Measurements from ENCODE around the gene ACE2. TPM values are rescaled to one million over a fixed set of nuclear protein-coding genes. Genes with fewer than 3 reads are reported as not detected.

The ACE2 gene
- polyA plus RNA-seq, 1 donor from 2014 or later = 0.64 TPM

DNA sequence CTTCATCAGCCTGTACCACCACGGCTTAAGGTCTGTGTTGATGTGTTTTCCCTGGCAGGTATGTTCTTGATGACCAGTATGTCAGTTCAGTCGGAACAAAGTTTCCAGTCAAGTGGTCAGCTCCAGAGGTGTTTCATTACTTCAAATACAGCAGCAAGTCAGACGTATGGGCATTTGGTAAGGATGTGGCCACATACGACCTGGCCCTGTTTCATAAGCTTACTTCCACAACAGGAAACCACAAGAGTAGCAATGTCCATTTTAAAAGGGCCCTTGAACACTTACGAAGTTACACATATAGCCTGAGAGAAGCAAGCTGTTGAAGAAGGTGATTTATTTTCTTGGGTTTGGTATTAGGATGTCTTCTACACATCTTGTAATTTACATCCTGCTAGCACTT is 54.0 kb downstream of the ACE2 start:
- no peaks in the 10 kb centered on the region for H4K20me1 ChIP-seq (ENCODE audit: insufficient read depth)
- TF ChIP-seq, protein P1, sequence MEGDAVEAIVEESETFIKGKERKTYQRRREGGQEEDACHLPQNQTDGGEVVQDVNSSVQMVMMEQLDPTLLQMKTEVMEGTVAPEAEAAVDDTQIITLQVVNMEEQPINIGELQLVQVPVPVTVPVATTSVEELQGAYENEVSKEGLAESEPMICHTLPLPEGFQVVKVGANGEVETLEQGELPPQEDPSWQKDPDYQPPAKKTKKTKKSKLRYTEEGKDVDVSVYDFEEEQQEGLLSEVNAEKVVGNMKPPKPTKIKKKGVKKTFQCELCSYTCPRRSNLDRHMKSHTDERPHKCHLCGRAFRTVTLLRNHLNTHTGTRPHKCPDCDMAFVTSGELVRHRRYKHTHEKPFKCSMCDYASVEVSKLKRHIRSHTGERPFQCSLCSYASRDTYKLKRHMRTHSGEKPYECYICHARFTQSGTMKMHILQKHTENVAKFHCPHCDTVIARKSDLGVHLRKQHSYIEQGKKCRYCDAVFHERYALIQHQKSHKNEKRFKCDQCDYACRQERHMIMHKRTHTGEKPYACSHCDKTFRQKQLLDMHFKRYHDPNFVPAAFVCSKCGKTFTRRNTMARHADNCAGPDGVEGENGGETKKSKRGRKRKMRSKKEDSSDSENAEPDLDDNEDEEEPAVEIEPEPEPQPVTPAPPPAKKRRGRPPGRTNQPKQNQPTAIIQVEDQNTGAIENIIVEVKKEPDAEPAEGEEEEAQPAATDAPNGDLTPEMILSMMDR (IDR thresholded peaks at IDR 0.05; ENCODE audit: poor library complexity, severe bottlenecking) = no peak
- TF ChIP-seq RAD21 (conservative IDR thresholded peaks at IDR 0.05) = no peak
- TF ChIP-seq SMC3 (conservative IDR thresholded peaks at IDR 0.05; ENCODE audit: poor library complexity) = no peak
- no peak for TF ChIP-seq EZH2 (IDR thresholded peaks at IDR 0.05; ENCODE audit: borderline replicate concordance, insufficient read depth, low read length, poor library complexity, severe bottlenecking)
- no peak for TF ChIP-seq MXI1 (conservative IDR thresholded peaks at IDR 0.05; ENCODE audit: poor library complexity, severe bottlenecking)
- no peak for TF ChIP-seq TAF1 (IDR thresholded peaks at IDR 0.05; ENCODE audit: low read depth)
- TF ChIP-seq POLR2AphosphoS5 (IDR thresholded peaks at IDR 0.05) = no peak
- no peak for TF ChIP-seq EP300 (conservative IDR thresholded peaks at IDR 0.05; ENCODE audit: poor library complexity, severe bottlenecking)
- TF ChIP-seq, protein P2, sequence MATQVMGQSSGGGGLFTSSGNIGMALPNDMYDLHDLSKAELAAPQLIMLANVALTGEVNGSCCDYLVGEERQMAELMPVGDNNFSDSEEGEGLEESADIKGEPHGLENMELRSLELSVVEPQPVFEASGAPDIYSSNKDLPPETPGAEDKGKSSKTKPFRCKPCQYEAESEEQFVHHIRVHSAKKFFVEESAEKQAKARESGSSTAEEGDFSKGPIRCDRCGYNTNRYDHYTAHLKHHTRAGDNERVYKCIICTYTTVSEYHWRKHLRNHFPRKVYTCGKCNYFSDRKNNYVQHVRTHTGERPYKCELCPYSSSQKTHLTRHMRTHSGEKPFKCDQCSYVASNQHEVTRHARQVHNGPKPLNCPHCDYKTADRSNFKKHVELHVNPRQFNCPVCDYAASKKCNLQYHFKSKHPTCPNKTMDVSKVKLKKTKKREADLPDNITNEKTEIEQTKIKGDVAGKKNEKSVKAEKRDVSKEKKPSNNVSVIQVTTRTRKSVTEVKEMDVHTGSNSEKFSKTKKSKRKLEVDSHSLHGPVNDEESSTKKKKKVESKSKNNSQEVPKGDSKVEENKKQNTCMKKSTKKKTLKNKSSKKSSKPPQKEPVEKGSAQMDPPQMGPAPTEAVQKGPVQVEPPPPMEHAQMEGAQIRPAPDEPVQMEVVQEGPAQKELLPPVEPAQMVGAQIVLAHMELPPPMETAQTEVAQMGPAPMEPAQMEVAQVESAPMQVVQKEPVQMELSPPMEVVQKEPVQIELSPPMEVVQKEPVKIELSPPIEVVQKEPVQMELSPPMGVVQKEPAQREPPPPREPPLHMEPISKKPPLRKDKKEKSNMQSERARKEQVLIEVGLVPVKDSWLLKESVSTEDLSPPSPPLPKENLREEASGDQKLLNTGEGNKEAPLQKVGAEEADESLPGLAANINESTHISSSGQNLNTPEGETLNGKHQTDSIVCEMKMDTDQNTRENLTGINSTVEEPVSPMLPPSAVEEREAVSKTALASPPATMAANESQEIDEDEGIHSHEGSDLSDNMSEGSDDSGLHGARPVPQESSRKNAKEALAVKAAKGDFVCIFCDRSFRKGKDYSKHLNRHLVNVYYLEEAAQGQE (IDR thresholded peaks at IDR 0.05; ENCODE audit: borderline replicate concordance) = no peak
- no peak overlapping the region for H3K4me3 ChIP-seq (ENCODE audit: low read length)
- H3F3A ChIP-seq (ENCODE audit: insufficient read depth, low read length, poor library complexity, severe bottlenecking) = no peaks in the 10 kb centered on the region
- H3K36me3 ChIP-seq (ENCODE audit: insufficient read depth, low read length) = no peaks in the 10 kb centered on the region
- H3K9ac ChIP-seq (ENCODE audit: low read length) = no peak overlapping the region
- no peak overlapping the region for H3K4me2 ChIP-seq (ENCODE audit: low read length)
- no peaks in the 10 kb centered on the region for H3K9me3 ChIP-seq (ENCODE audit: low read length)
- H3K27ac ChIP-seq (ENCODE audit: low read length) = no peak overlapping the region
- no peaks in the 10 kb centered on the region for H3K79me2 ChIP-seq (replicated peaks; ENCODE audit: insufficient read depth, low read length)
- H3K9me2 ChIP-seq (ENCODE audit: insufficient read depth, low read length) = no peaks in the 10 kb centered on the region
- H2AFZ ChIP-seq (ENCODE audit: low read depth, low read length) = no peak overlapping the region
- H3K27me3 ChIP-seq (ENCODE audit: insufficient read depth, low read depth, low read length) = no peaks in the 10 kb centered on the region

DNA sequence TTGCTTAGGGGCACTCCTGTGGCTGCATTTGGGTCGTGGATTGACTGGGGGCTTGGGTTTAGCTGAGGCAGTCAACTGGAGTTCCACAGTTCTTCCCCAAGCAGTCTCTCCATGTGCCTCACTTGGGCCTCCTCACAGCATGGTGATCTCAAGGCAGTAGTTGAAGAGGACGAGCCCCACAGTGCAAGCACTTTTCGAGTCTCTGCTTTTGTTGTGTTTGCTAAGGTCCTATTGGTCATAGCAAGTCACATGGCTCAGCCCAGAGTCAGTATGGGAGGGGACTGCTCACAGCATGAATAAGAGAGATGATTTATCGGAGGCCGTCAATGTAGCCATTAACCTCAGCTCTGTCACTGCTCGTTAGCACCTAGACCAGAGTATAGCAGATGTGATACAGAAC is 70.4 kb downstream of the ACE2 start:
- no peaks in the 10 kb centered on the region for H3K27me3 ChIP-seq (ENCODE audit: insufficient read depth, low read depth, low read length)
- H3K4me3 ChIP-seq (ENCODE audit: low read length) = no peak overlapping the region
- H3F3A ChIP-seq (ENCODE audit: insufficient read depth, low read length, poor library complexity, severe bottlenecking) = no peaks in the 10 kb centered on the region
- no peak overlapping the region for H3K27ac ChIP-seq (ENCODE audit: low read length)
- H3K9ac ChIP-seq (ENCODE audit: low read length) = no peak overlapping the region
- no peaks in the 10 kb centered on the region for H3K79me2 ChIP-seq (replicated peaks; ENCODE audit: insufficient read depth, low read length)
- no peak overlapping the region for H2AFZ ChIP-seq (ENCODE audit: low read depth, low read length)
- no peaks in the 10 kb centered on the region for H3K9me2 ChIP-seq (ENCODE audit: insufficient read depth, low read length)
- H3K36me3 ChIP-seq (ENCODE audit: insufficient read depth, low read length) = no peaks in the 10 kb centered on the region
- no peaks in the 10 kb centered on the region for H3K9me3 ChIP-seq (ENCODE audit: low read length)
- no peak overlapping the region for H3K4me2 ChIP-seq (ENCODE audit: low read length)
- TF ChIP-seq MXI1 (conservative IDR thresholded peaks at IDR 0.05; ENCODE audit: poor library complexity, severe bottlenecking) (no peak), EP300 (conservative IDR thresholded peaks at IDR 0.05; ENCODE audit: poor library complexity, severe bottlenecking) (no peak), RAD21 (conservative IDR thresholded peaks at IDR 0.05) (no peak), SMC3 (conservative IDR thresholded peaks at IDR 0.05; ENCODE audit: poor library complexity) (no peak), EZH2 (IDR thresholded peaks at IDR 0.05; ENCODE audit: borderline replicate concordance, insufficient read depth, low read length, poor library complexity, severe bottlenecking) (no peak), TAF1 (IDR thresholded peaks at IDR 0.05; ENCODE audit: low read depth) (no peak), POLR2AphosphoS5 (IDR thresholded peaks at IDR 0.05) (no peak)
- TF ChIP-seq, protein P2 (IDR thresholded peaks at IDR 0.05; ENCODE audit: borderline replicate concordance) = no peak
- TF ChIP-seq, protein P1 (IDR thresholded peaks at IDR 0.05; ENCODE audit: poor library complexity, severe bottlenecking) = no peak
- H4K20me1 ChIP-seq (ENCODE audit: insufficient read depth) = no peaks in the 10 kb centered on the region

All from neural cell (in vitro differentiated cells).